Cardiac muscle cell (in vitro differentiated cells and primary cell): ENCODE data around the gene EIF5A2. TPM values are rescaled to one million over a fixed set of nuclear protein-coding genes. Genes with fewer than 3 reads are reported as not detected.
A peak's percentile ranks its signal among the peaks of the same experiment; 100 is the strongest.
"Not testable (repeated sequence)": the region's sequence is repeated elsewhere in the genome, so short reads cannot be mapped to it uniquely, and the experiment has no call there.

ENCODE experiments used
- DNase-seq, 2 donors: peaks; one replicate each; pipeline versions ENCODE4 v3.0.0 to v3.0.0-alpha.2; 2010 to 2017; ENCODE audit warnings: low read depth in 1 of 2, low spot score in 1 of 2
- H3K27ac ChIP-seq: fragments of 200-600 bp; sonication (generic); 2 replicates; pipeline ENCODE4 v1.5.1; 2016
- H3K27me3 ChIP-seq: fragments of 200-600 bp; sonication (generic); 2 replicates; pipeline ENCODE4 v1.6.0; 2016; ENCODE audit warnings: control low read depth
- H3K36me3 ChIP-seq: fragments of 200-600 bp; sonication (generic); 2 replicates; pipeline ENCODE4 v1.5.1; 2016; ENCODE audit warnings: control low read depth
- H3K4me1 ChIP-seq: fragments of 200-600 bp; sonication (generic); 2 replicates; pipeline ENCODE4 v1.8.1; 2017; ENCODE audit warnings: low read depth, mild to moderate bottlenecking, mixed run types
- H3K4me3 ChIP-seq: fragments of 200-600 bp; sonication (generic); 2 replicates; pipeline ENCODE4 v1.5.1; 2016; ENCODE audit warnings: mild to moderate bottlenecking
- H3K9me3 ChIP-seq: fragments of 200-600 bp; sonication (generic); 2 replicates; pipeline ENCODE4 v1.5.1; 2017; ENCODE audit warnings: low read depth, mild to moderate bottlenecking, control low read depth
- CTCF ChIP-seq: IDR thresholded peaks from 2 replicates; pipeline ENCODE4 v1.5.1; 2012; ENCODE audit warnings: low read depth, mild to moderate bottlenecking, low read length
- polyA plus RNA-seq: library from polyadenylated mRNA; unstranded; fragments of >200 nt; fragmentation: Nextera tagmentation; extraction: Ambion mirVana; gene quantifications from 2 replicates; pipeline ENCODE4 v1.2.1, GENCODE V29; 2016
- total RNA-seq: library from RNA; depleted of rRNA; stranded (reverse); fragments of >200 nt; gene quantifications from 2 replicates; pipeline ENCODE4 v1.2.3, GENCODE V29; 2016

Gene EIF5A2
- total and polyA plus RNA-seq, 2 experiments from 2014 or later = 1.3 to 7.3 TPM

- H3K36me3 ChIP-seq = no peaks in the 10 kb centered on the region
- H3K4me1 ChIP-seq = no peaks in the 10 kb centered on the region
- DNase-seq = no peak
- H3K4me3 ChIP-seq = no peak overlapping the region
- no peak for TF ChIP-seq CTCF
- no peak overlapping the region for H3K27ac ChIP-seq
- H3K27me3 ChIP-seq = no peaks in the 10 kb centered on the region
- no peaks in the 10 kb centered on the region for H3K9me3 ChIP-seq
Observed at GRCh38 chr3:170947018-170947769, 38.8 kb upstream of the EIF5A2 start.

DNA sequence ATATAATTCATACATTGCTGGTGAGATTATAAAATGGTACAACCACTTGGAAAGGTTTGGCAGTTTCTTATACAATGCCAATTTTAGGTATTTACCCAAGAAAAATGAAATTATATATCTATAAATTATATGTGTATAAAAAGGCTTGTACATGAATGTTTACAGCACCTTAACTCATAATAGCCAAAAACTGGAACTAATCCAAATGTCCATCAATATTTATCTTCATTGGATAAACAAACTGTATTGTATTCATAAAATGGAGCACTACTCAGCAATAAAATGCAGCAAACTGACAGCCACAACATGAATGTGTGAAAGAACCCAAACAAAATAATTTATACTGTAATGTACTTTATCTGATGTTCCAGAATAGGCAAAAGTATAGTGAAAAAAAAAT is 33.6 kb upstream of the EIF5A2 start:
- no peak overlapping the region for H3K4me3 ChIP-seq
- H3K4me1 ChIP-seq = no peaks in the 10 kb centered on the region
- no peaks in the 10 kb centered on the region for H3K9me3 ChIP-seq
- no peak for DNase-seq
- no peak for TF ChIP-seq CTCF
- H3K36me3 ChIP-seq = no peaks in the 10 kb centered on the region
- no peaks in the 10 kb centered on the region for H3K27me3 ChIP-seq
- H3K27ac ChIP-seq = no peak overlapping the region

DNA sequence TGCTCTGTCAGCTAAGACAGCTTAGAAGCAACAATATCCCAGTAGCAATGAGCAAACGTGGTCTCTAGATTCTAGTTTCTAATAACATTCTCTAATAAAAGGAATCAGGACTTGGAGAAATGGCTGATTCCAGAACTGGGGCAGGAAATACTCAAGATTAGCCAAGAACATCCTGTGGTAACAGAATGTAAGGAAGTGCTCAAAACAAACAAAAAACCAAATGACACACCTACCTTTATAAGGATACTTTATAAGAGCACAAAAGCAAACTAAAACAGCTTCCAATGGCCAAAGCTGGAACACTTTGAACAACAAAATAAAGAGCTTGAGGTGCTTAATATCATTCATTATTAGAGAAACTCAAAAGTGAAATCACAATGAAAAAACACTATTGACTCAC is 33.1 kb upstream of the EIF5A2 start:
- Histone ChIP-seq H3K27ac (no peak overlapping the region), H3K27me3 (no peaks in the 10 kb centered on the region), H3K4me3 (no peak overlapping the region), H3K4me1 (no peaks in the 10 kb centered on the region), H3K9me3 (no peaks in the 10 kb centered on the region), H3K36me3 (no peaks in the 10 kb centered on the region)
- no peak for TF ChIP-seq CTCF
- DNase-seq = peak in 1 of 2 donors; percentile 57

DNA sequence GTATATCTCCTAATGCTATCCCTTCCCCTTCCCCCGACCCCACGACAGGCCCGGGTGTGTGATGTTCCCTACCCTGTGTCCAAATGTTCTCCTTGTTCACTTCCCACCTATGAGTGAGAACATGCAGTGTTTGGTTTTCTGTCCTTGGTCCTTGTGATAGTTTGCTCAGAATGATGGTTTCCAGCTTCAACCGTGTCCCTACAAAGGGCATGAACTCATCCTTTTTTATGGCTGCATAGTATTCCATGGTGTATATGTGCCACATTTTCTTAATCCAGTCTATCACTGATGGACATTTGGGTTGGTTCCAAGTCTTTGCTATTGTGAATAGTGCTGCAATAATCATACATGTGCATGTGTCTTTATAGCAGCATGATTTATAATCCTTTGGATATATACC is 24.6 kb upstream of the EIF5A2 start:
- H3K36me3 ChIP-seq, H3K4me1 ChIP-seq, H3K9me3 ChIP-seq, H3K27ac ChIP-seq, DNase-seq, H3K4me3 ChIP-seq, H3K27me3 ChIP-seq: not testable (repeated sequence)

- DNase-seq, H3K27me3 ChIP-seq, H3K4me1 ChIP-seq, H3K36me3 ChIP-seq, H3K4me3 ChIP-seq, H3K27ac ChIP-seq, H3K9me3 ChIP-seq: not testable (repeated sequence)
Observed at GRCh38 chr3:170923553-170923952, 15.1 kb upstream of the EIF5A2 start.

DNA sequence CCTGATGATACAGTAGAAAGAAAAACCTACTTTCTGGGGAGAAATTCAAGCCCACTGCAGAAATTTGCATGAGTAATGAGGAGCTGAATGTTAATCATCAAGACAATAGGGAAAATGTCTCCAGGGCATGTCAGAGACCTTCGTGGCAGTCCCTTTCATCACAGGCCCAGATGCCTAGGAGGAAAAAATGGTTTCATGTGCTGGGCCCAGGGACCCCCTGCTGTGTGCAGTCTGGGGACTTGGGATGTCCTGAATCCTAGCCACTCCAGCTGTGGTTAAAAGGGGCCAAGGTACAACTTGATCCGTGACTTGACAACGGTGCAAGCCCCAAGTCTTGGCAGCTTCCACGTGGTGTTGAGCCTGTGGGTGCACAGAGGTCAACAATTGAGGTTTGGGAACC is 10.3 kb upstream of the EIF5A2 start:
- Histone ChIP-seq H3K4me1 (no peaks in the 10 kb centered on the region), H3K27ac (no peak overlapping the region), H3K27me3 (no peaks in the 10 kb centered on the region), H3K4me3 (no peak overlapping the region), H3K36me3 (no peaks in the 10 kb centered on the region), H3K9me3 (no peaks in the 10 kb centered on the region)
- DNase-seq = no peak
- TF ChIP-seq CTCF = no peak
